Stomach (tissue), 9 donors: Measurements from ENCODE around the gene UBXN11. TPM values are rescaled to one million over a fixed set of nuclear protein-coding genes. Genes with fewer than 3 reads are reported as not detected.
A peak's percentile ranks its signal among the peaks of the same experiment; 100 is the strongest.

Experiments used
- DNase-seq, 2 donors: peaks; one replicate each; pipeline versions ENCODE4 v3.0.0 to v3.0.0-alpha.2; 2013 to 2019
- H3K27ac ChIP-seq, 5 donors: fragments of 200-600 bp in 4 of 5; sonication (generic) in 4 of 5; one replicate each; pipeline ENCODE4 v1.5.1; 2013 to 2019; ENCODE audit warnings: mild to moderate bottlenecking in 1 of 5, moderate library complexity in 1 of 5
- H3K27me3 ChIP-seq, 3 donors: fragments of 200-600 bp; sonication (generic); one replicate each; pipeline ENCODE4 v1.5.1; 2017 to 2019; ENCODE audit warnings: mixed run types in 1 of 3
- H3K36me3 ChIP-seq, 4 donors: fragments of 200-600 bp; sonication (generic); 1 replicate in 3 of 4; 2 replicates in 1 of 4; pipeline ENCODE4 v1.5.1; 2016 to 2019
- H3K4me1 ChIP-seq, 4 donors: fragments of 200-600 bp; sonication (generic); one replicate each; pipeline ENCODE4 v1.5.1; 2016 to 2019
- H3K4me3 ChIP-seq, 4 donors: fragments of 200-600 bp; sonication (generic) in 3 of 4; one replicate each; pipeline ENCODE4 v1.5.1; 2016 to 2019; ENCODE audit warnings: mild to moderate bottlenecking in 1 of 4
- H3K9me3 ChIP-seq, 4 donors: fragments of 200-600 bp; sonication (generic); one replicate each; pipeline ENCODE4 v1.5.1; 2016 to 2019
- EP300 ChIP-seq: sonication (generic); formaldehyde crosslinking; IDR thresholded peaks from one replicate; pipeline ENCODE4 v1.6.1; 2017; ENCODE audit warnings: antibody characterized with exemption
- POLR2A ChIP-seq, 4 donors: fragments of 450-650 bp; IDR thresholded peaks; one replicate each; pipeline ENCODE4 v1.6.1; 2016; ENCODE audit warnings: antibody characterized with exemption in 4 of 4, control low read depth in 2 of 4, mild to moderate bottlenecking in 1 of 4, moderate library complexity in 1 of 4
- POLR2AphosphoS5 ChIP-seq, 3 donors: sonication (generic); formaldehyde crosslinking; IDR thresholded peaks; one replicate each; pipeline ENCODE4 v1.6.1; 2016; ENCODE audit warnings: antibody characterized with exemption in 3 of 3
- WGBS, 5 donors: extraction: QIAGEN DNeasy Blood & Tissue Kit in 3 of 5; methylation state at CpG; one replicate each; pipeline versions ENCODE4 v1.1.5 to v1.1.7; 2013 to 2018; 5-methylcytosine and 5-hydroxymethylcytosine counted together
- intact Hi-C: fragments of 100-400 bp; cut with DNase I; formaldehyde crosslinking; loops from one replicate; pipeline ENCODE4 v1.15.1; 2023; ENCODE audit warnings: low total_unique reads
- polyA plus RNA-seq, 3 donors: library from polyadenylated mRNA; stranded (reverse); fragments of 200-250 nt; gene quantifications; one replicate each; pipeline ENCODE4 v1.2.3, GENCODE V29; 2013
- total RNA-seq, 5 donors: library from RNA; depleted of rRNA; stranded (reverse); fragments of >200 nt; gene quantifications; one replicate each; pipeline versions ENCODE4 v1.1.0 to v1.2.3, GENCODE V29; 2014 to 2016
- TF ChIP-seq, protein P1 (sequence below), 7 experiments: fragments of 450-650 bp in 4 of 7; fragments of 200-600 bp in 3 of 7; sonication (generic) in 3 of 7; IDR thresholded peaks; one replicate each; pipeline ENCODE4 v1.5.1; 2016 to 2019; ENCODE audit warnings: antibody characterized with exemption in 7 of 7, control low read depth in 2 of 7, mild to moderate bottlenecking in 1 of 7
- donor health status: healthy with polysubstance abuse.
- donor health status: Bipolar disorder and iron deficiency.
- donor health status: healthy.

The UBXN11 gene
- total and polyA plus RNA-seq, 8 donors, result 7.3 to 26.3 (median 12.6) TPM

DNA sequence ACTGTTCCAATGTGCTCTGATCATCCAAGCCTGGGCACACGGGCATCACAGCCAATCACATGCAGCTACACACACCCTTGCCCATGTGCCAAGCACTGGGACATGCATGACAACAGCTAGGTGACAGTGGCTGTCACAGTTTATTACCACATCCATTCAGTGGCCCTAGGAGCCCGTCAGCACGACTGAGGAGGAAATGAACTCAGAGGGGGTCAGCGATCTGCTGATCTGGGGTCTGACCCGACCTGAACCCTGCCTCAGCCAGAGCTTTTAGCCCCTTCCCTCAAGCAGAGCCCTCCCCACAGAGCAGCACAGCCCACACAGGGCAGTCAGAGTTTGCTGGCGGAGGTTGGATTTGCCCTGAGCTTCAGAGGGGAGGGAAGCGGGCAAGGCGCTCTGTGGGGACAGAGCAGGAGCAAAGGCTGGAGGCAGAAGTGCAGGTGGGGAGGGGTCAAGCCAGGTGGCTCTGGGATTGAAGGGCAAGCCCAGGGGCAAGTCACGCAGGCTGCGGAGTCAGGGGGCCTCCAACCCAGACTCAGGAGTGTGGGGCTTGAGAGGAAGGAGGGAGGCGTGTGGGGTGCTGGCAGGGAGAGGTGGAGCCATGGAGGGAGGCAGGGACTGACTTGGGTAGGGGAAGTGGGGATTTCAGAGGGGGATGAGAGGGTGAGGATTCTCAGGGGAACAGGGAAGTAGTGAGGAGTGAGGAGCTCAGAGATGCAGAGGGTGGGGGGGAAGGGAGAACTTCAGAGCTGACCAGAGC lies 16.1 kb downstream of the UBXN11 start:
- DNase-seq, result peak in 1 of 2 donors; percentile 19
- intact Hi-C loops, result no loop called here
- Histone ChIP-seq H3K27ac (peak overlapping the region; percentile 41 to 100 (median 67)), H3K4me3 (no peak overlapping the region), H3K36me3 (peaks cover 0 to 5% (median 1%) of the 10 kb centered on the region in 4 donors), H3K9me3 (no peaks in the 10 kb centered on the region), H3K4me1 (peaks cover 15 to 70% (median 29%) of the 10 kb centered on the region in 4 donors), H3K27me3 (no peaks in the 10 kb centered on the region)
- WGBS, 5 donors, result 70 to 91% (median 74%) methylated on average over 9 to 11 of the region's 11 CpGs
- TF ChIP-seq POLR2AphosphoS5 (IDR thresholded peaks at IDR 0.05) (no peak), POLR2A (IDR thresholded peaks at IDR 0.05) (no peak), EP300 (no peak)
- TF ChIP-seq, protein P1, sequence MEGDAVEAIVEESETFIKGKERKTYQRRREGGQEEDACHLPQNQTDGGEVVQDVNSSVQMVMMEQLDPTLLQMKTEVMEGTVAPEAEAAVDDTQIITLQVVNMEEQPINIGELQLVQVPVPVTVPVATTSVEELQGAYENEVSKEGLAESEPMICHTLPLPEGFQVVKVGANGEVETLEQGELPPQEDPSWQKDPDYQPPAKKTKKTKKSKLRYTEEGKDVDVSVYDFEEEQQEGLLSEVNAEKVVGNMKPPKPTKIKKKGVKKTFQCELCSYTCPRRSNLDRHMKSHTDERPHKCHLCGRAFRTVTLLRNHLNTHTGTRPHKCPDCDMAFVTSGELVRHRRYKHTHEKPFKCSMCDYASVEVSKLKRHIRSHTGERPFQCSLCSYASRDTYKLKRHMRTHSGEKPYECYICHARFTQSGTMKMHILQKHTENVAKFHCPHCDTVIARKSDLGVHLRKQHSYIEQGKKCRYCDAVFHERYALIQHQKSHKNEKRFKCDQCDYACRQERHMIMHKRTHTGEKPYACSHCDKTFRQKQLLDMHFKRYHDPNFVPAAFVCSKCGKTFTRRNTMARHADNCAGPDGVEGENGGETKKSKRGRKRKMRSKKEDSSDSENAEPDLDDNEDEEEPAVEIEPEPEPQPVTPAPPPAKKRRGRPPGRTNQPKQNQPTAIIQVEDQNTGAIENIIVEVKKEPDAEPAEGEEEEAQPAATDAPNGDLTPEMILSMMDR (IDR thresholded peaks at IDR 0.05), result no peak

DNA sequence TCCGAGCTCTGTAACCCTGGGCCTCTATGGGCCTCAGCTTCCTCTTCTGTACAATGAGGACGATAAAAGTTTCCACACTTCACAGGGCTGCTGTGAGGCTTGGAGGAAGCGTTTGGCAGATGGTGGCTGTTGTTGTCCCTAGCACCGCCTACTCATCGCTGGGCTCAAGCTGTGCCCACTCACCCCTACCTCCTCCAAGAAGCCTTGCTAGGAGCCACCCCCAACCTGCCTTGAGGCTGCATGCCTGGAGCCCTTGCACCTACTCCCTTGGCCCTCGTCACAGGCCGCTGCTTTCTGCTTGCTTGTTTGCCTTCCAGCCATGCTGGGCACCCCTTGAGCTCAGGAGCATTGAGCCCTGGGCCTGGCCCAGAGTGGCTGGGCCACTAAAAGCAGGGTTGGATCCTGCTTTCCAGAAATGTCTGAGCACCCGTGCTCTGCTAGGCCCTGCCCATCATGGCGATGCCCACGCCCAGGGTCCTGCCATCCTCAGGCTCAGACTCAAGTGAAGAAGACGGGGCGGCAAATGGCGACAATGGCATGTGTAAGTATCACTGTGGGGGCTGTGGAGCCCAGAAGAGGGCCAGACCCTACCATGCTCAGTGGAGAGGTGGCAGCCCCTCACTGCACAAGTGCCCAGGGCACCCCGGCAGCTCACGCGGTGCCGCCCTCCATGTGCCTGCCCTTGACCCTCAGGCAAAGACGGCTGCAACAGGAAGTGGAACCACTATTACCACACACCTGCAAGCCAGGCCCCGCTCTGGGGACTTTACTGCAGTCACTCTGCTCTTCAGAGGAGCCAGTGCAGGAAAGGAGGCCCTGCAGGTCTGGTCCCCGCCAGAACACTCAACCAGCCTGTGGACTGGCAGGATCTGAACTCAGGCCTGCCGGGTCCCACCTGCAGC lies 17.0 kb downstream of the UBXN11 start:
- TF ChIP-seq EP300 (no peak), POLR2A (IDR thresholded peaks at IDR 0.05) (no peak), POLR2AphosphoS5 (IDR thresholded peaks at IDR 0.05) (no peak)
- TF ChIP-seq, protein P1 (IDR thresholded peaks at IDR 0.05), result no peak
- peaks cover 0 to 5% (median 0%) of the 10 kb centered on the region in 4 donors for H3K36me3 ChIP-seq
- intact Hi-C loops, result loop anchor here (5.0 kb wide), 1 partner anchor 33 kb away; no protein-coding TSS in a partner anchor
- no peaks in the 10 kb centered on the region for H3K27me3 ChIP-seq
- no peak overlapping the region for H3K4me3 ChIP-seq
- peak; percentile 46 to 64 for DNase-seq
- H3K9me3 ChIP-seq, result no peaks in the 10 kb centered on the region
- peaks cover 24 to 79% (median 38%) of the 10 kb centered on the region in 4 donors for H3K4me1 ChIP-seq
- 79 to 89% (median 86%) methylated on average over 14 to 21 of the region's 21 CpGs for WGBS, 5 donors
- H3K27ac ChIP-seq, result peak overlapping the region in 4 of 5 donors; percentile 61 to 100 (median 69)

DNA sequence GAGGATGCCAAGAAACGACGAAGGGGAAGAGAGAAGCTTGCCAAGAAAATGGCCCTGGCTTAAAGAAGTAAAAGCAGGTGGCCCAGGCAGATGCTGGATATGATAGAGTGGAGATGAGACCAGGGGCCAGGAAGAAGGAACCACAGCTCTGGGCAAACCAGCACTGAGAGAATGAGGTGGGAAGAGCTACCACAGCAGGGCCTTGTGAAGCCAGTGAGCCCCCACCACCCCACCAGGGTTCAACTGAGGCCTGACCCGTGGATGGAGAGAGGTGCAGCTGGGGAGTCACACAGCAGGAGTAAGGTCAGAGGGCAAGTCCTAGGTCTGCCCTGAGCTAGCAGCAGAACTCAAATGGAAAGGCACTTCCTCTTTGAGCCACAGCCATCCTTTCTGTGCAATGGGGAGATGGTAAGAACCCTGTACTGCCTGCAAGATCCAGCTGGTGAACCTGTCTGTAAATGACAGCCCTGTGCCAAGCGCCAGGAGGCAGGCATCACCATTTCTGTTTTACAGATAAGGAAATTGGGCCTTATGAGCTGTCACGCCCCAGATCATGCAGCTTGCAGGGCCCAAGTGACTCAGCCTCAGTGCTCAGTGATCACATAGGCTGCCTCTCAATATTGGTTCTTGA lies 18.0 kb downstream of the UBXN11 start:
- peak in 1 of 2 donors; percentile 24 for DNase-seq
- no peaks in the 10 kb centered on the region for H3K27me3 ChIP-seq
- H3K4me1 ChIP-seq, result peaks cover 30 to 89% (median 45%) of the 10 kb centered on the region in 4 donors
- no peaks in the 10 kb centered on the region for H3K9me3 ChIP-seq
- intact Hi-C loops, result loop anchor here (5.0 kb wide), 1 partner anchor 34 kb away; no protein-coding TSS in a partner anchor
- H3K27ac ChIP-seq, result peak overlapping the region; percentile 6 to 100 (median 67)
- TF ChIP-seq POLR2A (IDR thresholded peaks at IDR 0.05) (no peak), POLR2AphosphoS5 (IDR thresholded peaks at IDR 0.05) (no peak), EP300 (no peak)
- TF ChIP-seq, protein P1 (IDR thresholded peaks at IDR 0.05), result no peak
- 41 to 62% (median 47%) methylated on average over 5 of the region's 5 CpGs for WGBS, 5 donors
- no peak overlapping the region for H3K4me3 ChIP-seq
- H3K36me3 ChIP-seq, result no peaks in the 10 kb centered on the region

DNA sequence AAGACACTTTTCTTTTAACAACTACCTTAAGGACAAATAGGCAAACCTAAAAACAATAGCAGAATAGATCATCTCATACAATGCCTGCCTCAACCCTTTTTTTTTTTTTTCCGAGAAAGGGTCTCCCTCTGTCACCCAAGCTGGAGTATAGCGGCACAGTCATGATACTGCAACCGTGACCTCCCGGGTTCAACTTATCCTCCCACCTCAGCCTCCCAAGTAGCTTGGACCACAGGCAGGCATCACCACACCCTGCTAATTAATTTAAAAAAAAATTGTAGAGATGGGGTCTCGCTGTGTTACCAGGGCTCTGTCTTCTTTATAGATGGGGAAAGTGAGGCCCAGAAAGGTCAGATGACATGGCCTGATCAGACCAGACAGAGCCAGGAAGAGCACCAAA lies 18.6 kb downstream of the UBXN11 start:
- no peaks in the 10 kb centered on the region for H3K27me3 ChIP-seq
- H3K36me3 ChIP-seq, result peaks cover 0 to under 1% (median 0%) of the 10 kb centered on the region in 4 donors
- intact Hi-C loops, result loop anchor here (5.0 kb wide), 1 partner anchor 34 kb away; no protein-coding TSS in a partner anchor
- H3K9me3 ChIP-seq, result no peaks in the 10 kb centered on the region
- DNase-seq, result no peak
- TF ChIP-seq POLR2AphosphoS5 (IDR thresholded peaks at IDR 0.05) (no peak), POLR2A (IDR thresholded peaks at IDR 0.05) (no peak), EP300 (no peak)
- TF ChIP-seq, protein P1 (IDR thresholded peaks at IDR 0.05), result no peak
- no peak overlapping the region for H3K4me3 ChIP-seq
- WGBS, 5 donors, result 77 to 91% (median 83%) methylated on average over 5 of the region's 5 CpGs
- peak overlapping the region; percentile 6 to 100 (median 67) for H3K27ac ChIP-seq
- H3K4me1 ChIP-seq, result peaks cover 30 to 95% (median 45%) of the 10 kb centered on the region in 4 donors
